ENCODE measurements around the gene PTPN1.

GRCh38 chr20:50628853-50629669 is 118.9 kb downstream of the PTPN1 start:
- no peak for TF ChIP-seq POLR2A (IDR thresholded peaks at IDR 0.05)
- TF ChIP-seq POLR2AphosphoS5 (IDR thresholded peaks at IDR 0.05), result no peak
- TF ChIP-seq, protein P1, sequence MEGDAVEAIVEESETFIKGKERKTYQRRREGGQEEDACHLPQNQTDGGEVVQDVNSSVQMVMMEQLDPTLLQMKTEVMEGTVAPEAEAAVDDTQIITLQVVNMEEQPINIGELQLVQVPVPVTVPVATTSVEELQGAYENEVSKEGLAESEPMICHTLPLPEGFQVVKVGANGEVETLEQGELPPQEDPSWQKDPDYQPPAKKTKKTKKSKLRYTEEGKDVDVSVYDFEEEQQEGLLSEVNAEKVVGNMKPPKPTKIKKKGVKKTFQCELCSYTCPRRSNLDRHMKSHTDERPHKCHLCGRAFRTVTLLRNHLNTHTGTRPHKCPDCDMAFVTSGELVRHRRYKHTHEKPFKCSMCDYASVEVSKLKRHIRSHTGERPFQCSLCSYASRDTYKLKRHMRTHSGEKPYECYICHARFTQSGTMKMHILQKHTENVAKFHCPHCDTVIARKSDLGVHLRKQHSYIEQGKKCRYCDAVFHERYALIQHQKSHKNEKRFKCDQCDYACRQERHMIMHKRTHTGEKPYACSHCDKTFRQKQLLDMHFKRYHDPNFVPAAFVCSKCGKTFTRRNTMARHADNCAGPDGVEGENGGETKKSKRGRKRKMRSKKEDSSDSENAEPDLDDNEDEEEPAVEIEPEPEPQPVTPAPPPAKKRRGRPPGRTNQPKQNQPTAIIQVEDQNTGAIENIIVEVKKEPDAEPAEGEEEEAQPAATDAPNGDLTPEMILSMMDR (IDR thresholded peaks at IDR 0.05), result no peak

Measured in stomach (tissue), 4 donors.